22Rv1 (cell line): ENCODE results near the gene CAV3.

ENCODE experiments used
- H3K27ac ChIP-seq: fragments of 450-650 bp; 2 replicates; pipeline ENCODE4 v1.5.1; 2017
- ZFX ChIP-seq: fragments of 450-650 bp; IDR thresholded peaks from 2 replicates; pipeline ENCODE4 v1.6.1; 2017; ENCODE audit warnings: antibody characterized with exemption, borderline replicate concordance
- TF ChIP-seq, protein P1 (sequence below): fragments of 450-650 bp; IDR thresholded peaks from 2 replicates; pipeline ENCODE4 v1.5.1; 2017; ENCODE audit warnings: mild to moderate bottlenecking

The CAV3 gene

DNA sequence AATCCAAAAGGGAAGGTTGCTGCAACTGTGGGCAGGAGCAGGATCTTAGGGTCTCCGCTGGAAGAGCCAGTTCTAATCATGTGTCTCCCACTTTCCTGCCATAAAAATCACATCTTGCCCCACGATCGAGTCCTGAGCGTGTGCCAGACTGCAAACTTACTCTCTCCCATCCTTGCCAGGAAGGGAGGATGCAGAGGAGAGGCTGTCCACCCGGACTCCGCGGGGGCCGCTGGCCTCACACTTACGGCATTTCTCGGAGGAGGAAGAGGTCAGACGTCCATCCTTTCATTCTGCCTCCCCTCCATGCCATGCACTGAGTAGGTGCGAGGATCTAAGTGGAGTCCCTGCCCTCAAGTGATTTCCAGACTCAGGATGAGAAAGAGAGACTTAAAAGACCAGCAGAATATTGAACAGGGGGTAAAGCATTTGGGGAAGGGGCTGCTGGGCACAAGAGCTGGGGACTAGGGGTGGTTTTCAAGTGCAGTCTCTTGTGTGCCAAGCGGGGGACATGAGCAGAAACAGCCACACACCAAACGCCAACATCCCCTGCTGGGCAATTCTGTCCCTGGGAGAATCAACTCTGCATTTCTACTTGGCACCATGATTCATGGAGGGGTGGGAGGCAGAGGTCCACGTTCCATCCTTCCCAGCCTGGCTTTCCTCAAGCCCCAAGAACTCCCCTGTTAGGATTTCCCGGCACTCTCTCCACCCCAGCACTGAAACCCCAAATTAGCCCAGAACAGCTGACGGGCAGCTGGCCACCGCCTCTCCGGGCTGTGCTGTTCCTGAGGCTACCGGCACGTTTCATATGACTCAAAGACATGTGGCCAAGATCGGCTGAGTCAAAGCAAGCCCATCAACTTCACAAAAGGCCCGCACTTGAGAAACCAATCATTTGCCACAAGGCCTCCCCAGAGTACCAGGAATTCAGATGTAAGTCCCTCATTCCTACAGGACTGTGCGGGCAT, 24.2 kb downstream of the CAV3 start:
- H3K27ac ChIP-seq = no peak overlapping the region

DNA sequence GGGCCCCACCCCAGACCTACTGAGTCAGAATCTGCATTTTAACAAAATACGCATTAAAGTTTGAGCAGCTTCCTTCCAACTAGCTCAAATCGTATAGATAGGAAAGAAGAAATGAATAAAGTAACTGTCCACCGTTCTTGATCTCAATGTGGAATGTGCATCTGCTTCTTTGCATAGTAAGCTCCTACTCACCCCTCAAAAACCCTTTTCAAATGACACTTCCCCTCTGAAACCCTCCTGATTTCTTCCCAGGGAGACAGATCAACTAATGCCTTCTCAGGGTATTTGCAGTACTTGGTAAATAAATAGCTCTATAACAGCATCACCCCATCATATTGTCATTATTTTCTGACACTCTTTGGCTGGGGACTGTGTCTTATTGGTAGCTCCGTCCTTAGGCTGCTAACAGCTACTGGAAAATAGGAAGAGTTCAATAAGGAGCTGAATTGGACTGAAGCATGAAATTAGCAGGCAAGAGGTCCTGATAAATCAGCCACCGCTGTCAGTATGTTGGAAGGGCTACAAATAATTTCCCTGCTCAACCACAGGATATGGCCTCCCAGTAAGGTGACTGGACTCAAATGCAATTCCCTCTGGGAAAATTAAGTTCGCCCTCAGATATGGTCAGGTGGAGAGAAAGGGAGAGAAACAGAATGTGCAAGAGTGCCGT, 25.6 kb downstream of the CAV3 start:
- TF ChIP-seq ZFX = no peak
- TF ChIP-seq, protein P1, sequence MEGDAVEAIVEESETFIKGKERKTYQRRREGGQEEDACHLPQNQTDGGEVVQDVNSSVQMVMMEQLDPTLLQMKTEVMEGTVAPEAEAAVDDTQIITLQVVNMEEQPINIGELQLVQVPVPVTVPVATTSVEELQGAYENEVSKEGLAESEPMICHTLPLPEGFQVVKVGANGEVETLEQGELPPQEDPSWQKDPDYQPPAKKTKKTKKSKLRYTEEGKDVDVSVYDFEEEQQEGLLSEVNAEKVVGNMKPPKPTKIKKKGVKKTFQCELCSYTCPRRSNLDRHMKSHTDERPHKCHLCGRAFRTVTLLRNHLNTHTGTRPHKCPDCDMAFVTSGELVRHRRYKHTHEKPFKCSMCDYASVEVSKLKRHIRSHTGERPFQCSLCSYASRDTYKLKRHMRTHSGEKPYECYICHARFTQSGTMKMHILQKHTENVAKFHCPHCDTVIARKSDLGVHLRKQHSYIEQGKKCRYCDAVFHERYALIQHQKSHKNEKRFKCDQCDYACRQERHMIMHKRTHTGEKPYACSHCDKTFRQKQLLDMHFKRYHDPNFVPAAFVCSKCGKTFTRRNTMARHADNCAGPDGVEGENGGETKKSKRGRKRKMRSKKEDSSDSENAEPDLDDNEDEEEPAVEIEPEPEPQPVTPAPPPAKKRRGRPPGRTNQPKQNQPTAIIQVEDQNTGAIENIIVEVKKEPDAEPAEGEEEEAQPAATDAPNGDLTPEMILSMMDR = no peak
- H3K27ac ChIP-seq = no peak overlapping the region

More for the DNA sequence above, 24.2 kb downstream of the CAV3 start:
- no peak for TF ChIP-seq ZFX
- TF ChIP-seq, protein P1 = no peak

DNA sequence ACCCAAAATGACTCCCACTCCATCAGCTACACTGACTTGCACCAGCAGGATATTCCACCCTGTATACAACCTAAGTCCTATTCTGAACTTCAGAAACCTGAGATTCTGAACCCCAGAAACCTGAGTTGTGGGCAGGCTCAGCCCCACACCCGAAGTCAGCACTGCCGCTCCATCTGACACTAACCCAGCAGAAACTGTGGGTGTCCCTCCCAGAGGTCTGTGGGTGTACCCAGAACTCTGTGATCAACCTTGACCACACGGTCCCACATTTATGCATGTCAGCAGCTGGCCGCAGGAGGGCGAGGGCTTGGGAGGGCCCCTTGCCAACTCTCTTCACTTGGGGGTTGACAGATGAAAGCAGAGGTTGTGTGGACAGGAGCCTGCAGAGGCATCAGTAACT, 26.5 kb downstream of the CAV3 start:
- no peak overlapping the region for H3K27ac ChIP-seq
- TF ChIP-seq, protein P1 = no peak
- no peak for TF ChIP-seq ZFX

DNA sequence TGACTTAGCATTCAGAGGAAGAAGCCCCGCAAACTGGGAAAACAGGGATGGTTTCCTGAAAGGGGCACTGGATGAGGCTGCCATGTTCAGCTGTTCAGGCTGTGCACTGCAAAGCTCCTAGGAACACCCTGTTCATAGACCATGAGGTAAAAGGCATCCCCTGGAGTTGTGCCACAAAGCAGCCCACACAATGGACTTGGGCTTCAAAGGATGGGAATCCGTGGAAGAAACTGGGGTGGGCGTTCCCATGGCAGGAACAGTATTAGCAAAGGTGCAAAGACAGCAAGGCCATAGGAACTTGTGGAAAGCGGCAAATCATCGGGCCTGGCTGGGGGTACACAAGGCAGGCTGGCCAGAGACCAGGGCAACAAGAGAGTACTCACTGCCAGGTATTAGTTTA, 26.9 kb downstream of the CAV3 start:
- no peak overlapping the region for H3K27ac ChIP-seq
- TF ChIP-seq, protein P1 = no peak
- TF ChIP-seq ZFX = no peak

DNA sequence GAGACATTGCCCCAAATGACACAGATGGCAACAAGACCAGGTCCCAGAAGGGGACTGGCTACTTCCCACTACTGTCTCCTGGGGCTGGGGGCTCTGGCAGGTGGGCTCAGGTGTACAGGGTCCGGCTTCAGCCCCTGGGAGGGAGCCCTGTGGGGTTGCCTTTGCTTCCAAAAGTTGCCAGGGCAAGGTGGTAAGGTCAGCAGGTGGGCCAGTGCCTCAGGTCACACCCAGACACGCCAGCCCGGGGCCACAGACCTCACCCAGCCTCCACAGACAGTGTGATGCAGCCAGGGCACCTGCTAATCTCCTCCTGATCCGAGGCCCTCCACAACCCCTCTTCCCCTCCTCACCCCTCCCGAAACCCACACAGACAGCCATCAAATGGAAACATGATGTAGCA, 28.3 kb downstream of the CAV3 start:
- no peak overlapping the region for H3K27ac ChIP-seq
- no peak for TF ChIP-seq ZFX
- TF ChIP-seq, protein P1 = no peak

DNA sequence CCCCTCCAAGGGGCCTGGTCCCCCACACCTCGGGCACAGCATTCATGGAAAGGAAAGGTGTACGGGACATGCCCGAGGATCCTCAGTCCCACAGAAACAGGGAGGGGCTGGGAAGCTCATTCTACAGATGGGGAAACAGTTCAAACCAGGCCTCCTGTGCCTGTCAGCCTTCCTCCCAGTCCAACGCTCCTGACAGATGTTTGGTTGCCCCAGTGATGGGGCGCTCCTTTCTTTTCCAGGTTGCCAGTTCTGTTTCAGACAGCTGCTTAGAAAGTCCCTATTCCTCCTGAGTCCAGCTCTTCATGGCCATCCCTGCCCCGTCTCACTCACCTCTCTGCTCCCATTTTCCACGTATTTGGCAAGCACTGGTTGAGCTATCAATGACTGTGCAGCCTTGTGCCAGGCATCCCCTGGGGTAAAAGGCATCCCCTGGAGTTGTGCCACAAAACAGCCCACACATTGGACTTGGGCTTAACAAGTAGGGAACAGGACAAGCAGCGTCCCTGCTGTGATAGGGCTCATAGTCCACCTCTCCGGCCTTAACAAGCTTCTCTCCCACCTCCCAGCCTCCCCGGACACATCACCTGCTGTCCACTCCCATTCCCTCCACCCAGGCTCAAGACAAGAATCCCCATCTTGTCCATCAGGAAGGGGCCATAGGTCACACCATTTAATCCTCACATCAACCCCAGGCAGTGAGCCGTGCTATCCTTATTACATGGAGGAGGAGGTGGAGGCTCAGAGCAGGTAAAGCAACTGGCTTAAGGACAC, 29.2 kb downstream of the CAV3 start:
- TF ChIP-seq ZFX = no peak
- TF ChIP-seq, protein P1 = no peak
- no peak overlapping the region for H3K27ac ChIP-seq
